Measurements from ENCODE around the gene AK1. TPM values are rescaled to one million over a fixed set of nuclear protein-coding genes. Genes with fewer than 3 reads are reported as not detected.

Gene AK1
- total RNA-seq, 1 experiment from 2014 or later, result 31.6 TPM

- Histone ChIP-seq H3T11ph (ENCODE audit: low read length) (no peak overlapping the region), H3K23ac (ENCODE audit: insufficient read length, low read depth, low read length) (no peak overlapping the region), H4K5ac (ENCODE audit: insufficient read length, low read depth, low read length) (no peak overlapping the region), H2BK120ac (ENCODE audit: low read depth, low read length, poor library complexity, severe bottlenecking) (no peak overlapping the region), H3K23me2 (ENCODE audit: insufficient read length, low read depth, low read length, poor library complexity, severe bottlenecking) (peaks cover 5% of the 10 kb centered on the region), H3K18ac (ENCODE audit: insufficient read length, low read depth, low read length) (no peak overlapping the region), H2AK5ac (ENCODE audit: insufficient read length, low read length) (no peak overlapping the region), H4K20me1 (ENCODE audit: control insufficient read depth, insufficient read depth, insufficient read length) (peaks cover 2% of the 10 kb centered on the region), H3K79me1 (ENCODE audit: insufficient read depth, low read depth, low read length, poor library complexity, severe bottlenecking) (no peaks in the 10 kb centered on the region), H4K8ac (replicated peaks; ENCODE audit: insufficient read length, low read depth, low read length) (no peak overlapping the region), H3K27me3 (ENCODE audit: insufficient read depth, low read length) (peaks cover 2% of the 10 kb centered on the region; the same call in 1 of the 2 replicates), H4K91ac (ENCODE audit: insufficient read length, low read depth, low read length) (no peak overlapping the region), H2BK15ac (ENCODE audit: low read depth, low read length) (no peak overlapping the region), H3K27ac (ENCODE audit: insufficient read length, low read depth, low read length) (no peak overlapping the region), H3K9me3 (ENCODE audit: control insufficient read depth, low read depth, low read length) (no peaks in the 10 kb centered on the region), H3K79me2 (ENCODE audit: insufficient read depth, low read length) (no peaks in the 10 kb centered on the region), H2AFZ (ENCODE audit: low read length) (no peak overlapping the region), H2BK20ac (ENCODE audit: low read depth, low read length, poor library complexity, severe bottlenecking) (no peak overlapping the region), H3K4ac (ENCODE audit: low read depth, low read length) (no peak overlapping the region), H2BK5ac (ENCODE audit: insufficient read length, low read length) (no peak overlapping the region), H3K56ac (ENCODE audit: insufficient read length, low read depth, low read length) (no peak overlapping the region), H2BK12ac (ENCODE audit: insufficient read length, low read depth, low read length) (no peak overlapping the region), H3K4me2 (ENCODE audit: insufficient read depth, insufficient read length, low read length) (no peak overlapping the region), H3K4me1 (ENCODE audit: insufficient read depth, low read length) (peaks cover 2% of the 10 kb centered on the region; the same call in 1 of the 2 replicates), H3K14ac (ENCODE audit: insufficient read depth, low read length) (no peak overlapping the region), H3K9ac (ENCODE audit: extremely low read depth, insufficient read length, low read length) (no peak overlapping the region)
- H3K4me3 Mint-ChIP-seq, result no peak overlapping the region
- H3K27ac Mint-ChIP-seq, result no peak overlapping the region
- no CpG with 5 or more reads among the region's 31 CpGs for WGBS (ENCODE audit: extremely low coverage, insufficient read length, low lambda C conversion rate)
- H3K4me1 Mint-ChIP-seq, result peaks cover 7 to 11% of the 10 kb centered on the region in 2 experiments
- H3K36me3 Mint-ChIP-seq (ENCODE audit: insufficient read depth in 1 of 3, low read depth in 3 of 3), result peaks cover 9 to 19% (median 9%) of the 10 kb centered on the region in 3 experiments
- H3K27me3 Mint-ChIP-seq (ENCODE audit: low read depth), result peaks cover 9% of the 10 kb centered on the region
- TF ChIP-seq CTCF (conservative IDR thresholded peaks at IDR 0.05), result no peak
- no peaks in the 10 kb centered on the region for H3K9me3 Mint-ChIP-seq
- DNase-seq, result no peak
These were observed 34.8 kb upstream of the AK1 start for GRCh38 chr9:127912296-127912695.

All from H9 (cell line).